WTC11 (cell line): ENCODE results near the gene TAF4. TPM values are rescaled to one million over a fixed set of nuclear protein-coding genes. Genes with fewer than 3 reads are reported as not detected.
A peak's percentile ranks its signal among the peaks of the same experiment; 100 is the strongest.

ENCODE experiments used
- ATAC-seq: fragments of 200-7000 bp; cut with Tn5 transposase; 2 replicates; pipeline ENCODE4 v1.10.0; 2021; ENCODE audit warnings: mild to moderate bottlenecking, moderate library complexity
- CTCF ChIA-PET: fragments of 300-600 bp; sonication (Branson Sonifier 250); formaldehyde crosslinking; loops from one replicate; lab custom pipeline; 2021; ENCODE audit warnings: antibody characterized with exemption; lab: Charles Lee
- POLR2A ChIA-PET: fragments of 350-600 bp; sonication (Branson Sonifier 250); formaldehyde crosslinking; loops from one replicate; lab custom pipeline; 2021; ENCODE audit warnings: antibody characterized with exemption; lab: Charles Lee
- DNase-seq: peaks from one replicate; pipeline ENCODE4 v3.0.0; 2021; ENCODE audit warnings: low spot score
- H3K27ac Mint-ChIP-seq: 2 replicates; pipeline ENCODE4 v1.8.0; 2021; ENCODE audit warnings: mixed read lengths
- H3K27me3 Mint-ChIP-seq: 2 replicates; pipeline ENCODE4 v1.8.0; 2021; ENCODE audit warnings: low read depth, mild to moderate bottlenecking, moderate library complexity, mixed read lengths
- H3K36me3 Mint-ChIP-seq: 2 replicates; pipeline ENCODE4 v1.8.0; 2021; ENCODE audit warnings: mixed read lengths
- H3K4me1 Mint-ChIP-seq: 2 replicates; pipeline ENCODE4 v1.8.0; 2022; ENCODE audit warnings: mixed read lengths
- H3K4me3 Mint-ChIP-seq: 2 replicates; pipeline ENCODE4 v1.8.0; 2021; ENCODE audit warnings: mild to moderate bottlenecking, moderate library complexity, mixed read lengths
- H3K9me3 Mint-ChIP-seq: 2 replicates; pipeline ENCODE4 v1.8.0; 2021; ENCODE audit warnings: mixed read lengths
- ATF1 ChIP-seq: sonication (generic); formaldehyde crosslinking; IDR thresholded peaks from 2 replicates; pipeline ENCODE4 v1.8.1; 2023; ENCODE audit warnings: mild to moderate bottlenecking, moderate library complexity, missing genetic modification reagents
- CDX4 ChIP-seq: fragments of 250-450 bp; sonication (Bioruptor Pico); IDR thresholded peaks from 2 replicates; pipeline ENCODE4 v1.9.0; 2021; ENCODE audit warnings: moderate library complexity, mild to moderate bottlenecking, inconsistent platforms, borderline replicate concordance
- CREM ChIP-seq: sonication (generic); formaldehyde crosslinking; IDR thresholded peaks from 2 replicates; pipeline ENCODE4 v1.8.1; 2022; ENCODE audit warnings: mild to moderate bottlenecking, missing genetic modification reagents, moderate library complexity
- E2F5 ChIP-seq: sonication (generic); formaldehyde crosslinking; IDR thresholded peaks from 2 replicates; pipeline ENCODE4 v1.8.1; 2022; ENCODE audit warnings: mild to moderate bottlenecking, moderate library complexity, missing genetic modification reagents
- ETV6 ChIP-seq: sonication (generic); formaldehyde crosslinking; IDR thresholded peaks from 2 replicates; pipeline ENCODE4 v1.8.1; 2022; ENCODE audit warnings: mild to moderate bottlenecking, missing genetic modification reagents
- IRF1 ChIP-seq: sonication (generic); formaldehyde crosslinking; IDR thresholded peaks from 2 replicates; pipeline ENCODE4 v1.8.0; 2023; ENCODE audit warnings: missing genetic modification reagents
- MLX ChIP-seq: sonication (generic); formaldehyde crosslinking; IDR thresholded peaks from 2 replicates; pipeline ENCODE4 v1.8.1; 2023; ENCODE audit warnings: mild to moderate bottlenecking, missing genetic modification reagents, moderate library complexity
- NFYB ChIP-seq: sonication (generic); formaldehyde crosslinking; conservative IDR thresholded peaks from 2 replicates; pipeline ENCODE4 v1.8.0; 2022; ENCODE audit warnings: low read depth, missing genetic modification reagents
- OVOL2 ChIP-seq: fragments of 250-450 bp; sonication (Bioruptor Pico); IDR thresholded peaks from 2 replicates; pipeline ENCODE4 v1.9.0; 2021; ENCODE audit warnings: mild to moderate bottlenecking, borderline replicate concordance
- PREB ChIP-seq: sonication (generic); formaldehyde crosslinking; IDR thresholded peaks from 2 replicates; pipeline ENCODE4 v1.8.1; 2022; ENCODE audit warnings: mild to moderate bottlenecking, missing genetic modification reagents, moderate library complexity, borderline replicate concordance
- SMAD4 ChIP-seq: sonication (generic); formaldehyde crosslinking; IDR thresholded peaks from 2 replicates; pipeline ENCODE4 v1.8.0; 2022; ENCODE audit warnings: mild to moderate bottlenecking, missing genetic modification reagents
- SOX15 ChIP-seq: fragments of 250-450 bp; sonication (Bioruptor Pico); IDR thresholded peaks from 2 replicates; pipeline ENCODE4 v1.9.0; 2021; ENCODE audit warnings: mild to moderate bottlenecking
- USF2 ChIP-seq: sonication (generic); formaldehyde crosslinking; IDR thresholded peaks from 2 replicates; pipeline ENCODE4 v1.8.1; 2023; ENCODE audit warnings: mild to moderate bottlenecking, missing genetic modification reagents, moderate library complexity
- ZNF121 ChIP-seq: sonication (generic); formaldehyde crosslinking; IDR thresholded peaks from 2 replicates; pipeline ENCODE4 v1.8.0; 2023; ENCODE audit warnings: missing genetic modification reagents
- ZNF232 ChIP-seq: sonication (generic); formaldehyde crosslinking; IDR thresholded peaks from 2 replicates; pipeline ENCODE4 v1.8.0; 2022; ENCODE audit warnings: mild to moderate bottlenecking, missing genetic modification reagents
- ZNF416 ChIP-seq: fragments of 250-450 bp; sonication (Bioruptor Pico); IDR thresholded peaks from 2 replicates; pipeline ENCODE4 v1.9.0; 2021; ENCODE audit warnings: mild to moderate bottlenecking, inconsistent platforms
- ZNF425 ChIP-seq: fragments of 250-450 bp; sonication (Bioruptor Pico); conservative IDR thresholded peaks from 2 replicates; pipeline ENCODE4 v1.9.0; 2021; ENCODE audit warnings: mild to moderate bottlenecking
- ZNF671 ChIP-seq: fragments of 250-450 bp; sonication (Bioruptor Pico); IDR thresholded peaks from 2 replicates; pipeline ENCODE4 v1.8.0; 2021; ENCODE audit warnings: mild to moderate bottlenecking
- total RNA-seq: library from RNA; stranded (reverse); gene quantifications from 3 replicates; pipeline ENCODE4 v1.2.3, GENCODE V29; 2021

Gene TAF4
- total RNA-seq, 1 experiment from 2014 or later = 34.4 TPM

- TF ChIP-seq CDX4 (CRISPR knock-in tag) = no peak
- TF ChIP-seq SMAD4 (CRISPR knock-in tag) = no peak
- TF ChIP-seq, all 79 proteins: peak for 0
These were observed 39.7 kb downstream of the TAF4 start (continued) for GRCh38 chr20:62025832-62026563.

GRCh38 chr20:62025394-62025793, 40.3 kb downstream of the TAF4 start:
- TF ChIP-seq CREM = no peak
- TF ChIP-seq IRF1 (CRISPR knock-in tag) = no peak
- TF ChIP-seq E2F5 (CRISPR knock-in tag) = no peak
- TF ChIP-seq ZNF121 (CRISPR knock-in tag) = no peak
- TF ChIP-seq USF2 (CRISPR knock-in tag) = no peak
- TF ChIP-seq OVOL2 (CRISPR knock-in tag) = no peak
- TF ChIP-seq ZNF232 (CRISPR knock-in tag) = no peak
- no peak for TF ChIP-seq MLX (CRISPR knock-in tag)
- peaks cover 48% of the 10 kb centered on the region for H3K4me1 Mint-ChIP-seq
- no peaks in the 10 kb centered on the region for H3K9me3 Mint-ChIP-seq
- ChIA-PET POLR2A (no interaction called here), CTCF (interaction anchor here (0.9 to 2.3 kb wide), 2 partner anchors 14 to 138 kb away, joined by 3 to 9 read pairs; no protein-coding TSS in a partner anchor)
- H3K36me3 Mint-ChIP-seq = no peaks in the 10 kb centered on the region
- no peaks in the 10 kb centered on the region for H3K27me3 Mint-ChIP-seq
- no peak for DNase-seq
- H3K4me3 Mint-ChIP-seq = no peak overlapping the region
- peak overlapping the region; percentile 81 for H3K27ac Mint-ChIP-seq
- ATAC-seq = no peak

- Mint-ChIP-seq H3K36me3 (no peaks in the 10 kb centered on the region), H3K4me1 (peaks cover 50% of the 10 kb centered on the region), H3K9me3 (no peaks in the 10 kb centered on the region), H3K27me3 (no peaks in the 10 kb centered on the region), H3K4me3 (no peak overlapping the region), H3K27ac (peak overlapping the region; percentile 18)
- DNase-seq (no peak), ATAC-seq (no peak)
- ChIA-PET CTCF (interaction anchor here (1.1 kb wide), 1 partner anchor 133 kb away, joined by 3 read pairs; no protein-coding TSS in a partner anchor), POLR2A (no interaction called here)
- TF ChIP-seq ATF1 (CRISPR knock-in tag) (no peak), ZNF671 (no peak), ZNF425 (no peak), ZNF416 (CRISPR knock-in tag) (no peak), NFYB (no peak), PREB (CRISPR knock-in tag) (no peak), SOX15 (CRISPR knock-in tag) (no peak), ETV6 (CRISPR knock-in tag) (no peak)
These were observed 41.7 kb downstream of the TAF4 start for GRCh38 chr20:62023935-62024334.
